B cell (primary cell): ENCODE data around the gene LAMA2.

Experiments
- CTCF ChIP-seq: fragments of 200-600 bp; IDR thresholded peaks from one replicate; pipeline ENCODE4 v1.8.0; 2022; ENCODE audit warnings: antibody characterized with exemption, mild to moderate bottlenecking
- EZH2 ChIP-seq: IDR thresholded peaks from 2 replicates; pipeline ENCODE4 v1.6.1; 2012; ENCODE audit warnings: borderline replicate concordance, low read depth, mild to moderate bottlenecking, moderate library complexity, low read length; ENCODE audit not compliant: insufficient read depth, poor library complexity, severe bottlenecking

- TF ChIP-seq EZH2: no peak
- TF ChIP-seq CTCF: no peak
These were observed 6.9 kb downstream of the LAMA2 start for GRCh38 chr6:128889870-128890269.
